GM18508 (cell line): ENCODE data around the gene CC2D2A.

Experiments
- ATAC-seq: cut with Tn5 transposase; IDR thresholded peaks from one replicate; pipeline ENCODE4 v1.9.1; 2021; ENCODE audit warnings: moderate number of reproducible peaks; ENCODE audit not compliant: insufficient read depth, unreplicated experiment

CC2D2A gene

DNA sequence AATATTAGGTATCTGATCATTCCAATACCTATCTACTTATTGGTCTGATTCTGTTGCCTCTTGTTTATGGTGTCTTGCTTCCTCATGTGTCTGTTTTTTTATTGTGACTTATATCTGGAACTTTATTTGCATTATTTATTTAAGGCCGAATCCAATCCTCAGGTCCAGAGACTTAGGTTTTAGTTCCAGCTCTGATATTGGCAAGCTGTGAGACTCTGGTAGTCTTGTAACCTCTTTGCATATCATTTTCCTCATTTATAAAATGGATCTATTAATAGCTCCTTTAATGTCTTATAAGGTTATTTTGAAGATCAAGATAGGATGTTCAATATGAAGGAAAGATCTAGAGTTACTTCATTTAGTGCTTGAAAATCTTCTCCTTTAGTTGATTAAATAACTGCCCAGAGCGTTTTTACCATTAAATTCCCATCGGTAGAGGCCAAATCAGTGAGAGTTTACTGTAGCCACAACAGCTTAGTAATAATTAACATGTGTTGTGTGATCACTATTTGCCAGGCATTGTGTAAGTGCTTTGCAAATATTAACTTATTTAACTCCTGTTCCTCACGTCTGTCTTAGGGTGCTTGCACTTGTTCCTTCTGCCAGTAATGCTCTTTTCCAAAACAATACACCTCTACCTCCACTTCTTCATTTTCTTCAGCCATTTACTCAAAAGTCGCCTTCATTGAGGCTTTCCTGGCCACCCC, 82.2 kb downstream of the CC2D2A start:
- ATAC-seq: no peak

DNA sequence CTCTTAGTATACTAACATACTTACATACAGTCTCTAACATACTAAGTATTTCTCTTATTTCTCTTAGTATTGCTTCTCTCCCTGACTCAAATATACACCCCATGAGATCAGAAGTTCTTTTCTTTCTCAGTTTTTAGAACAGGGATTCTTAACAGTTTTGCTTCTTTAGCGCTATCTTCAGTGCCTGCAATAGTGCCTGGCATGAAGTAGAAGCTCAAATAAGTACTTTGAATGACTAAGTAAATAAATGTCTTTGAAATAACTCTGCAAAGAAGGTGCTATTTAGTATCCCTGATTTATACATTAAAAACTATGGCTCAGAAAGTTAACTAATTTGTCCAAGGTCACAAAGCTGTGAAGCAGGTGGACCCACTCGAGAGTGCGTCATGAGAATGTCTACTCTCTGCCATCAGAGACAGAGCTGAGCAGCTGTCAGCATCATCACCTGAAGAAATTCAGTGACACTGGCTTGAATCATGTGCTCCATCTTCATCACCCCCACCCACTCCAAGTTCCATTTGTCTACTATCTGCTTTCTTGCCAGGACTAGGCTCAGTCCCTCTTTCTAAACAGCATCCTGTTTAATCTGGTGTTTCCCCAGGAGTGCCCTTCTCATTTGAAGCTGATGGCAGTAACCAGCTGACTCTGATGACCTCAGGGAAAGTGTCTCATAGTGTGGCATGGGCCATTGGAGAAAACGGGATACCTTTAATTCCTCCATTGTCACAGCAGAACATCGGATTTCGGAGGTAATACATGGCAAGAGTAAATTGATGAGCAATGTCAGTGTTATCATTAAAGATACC, 83.1 kb downstream of the CC2D2A start:
- no peak for ATAC-seq

DNA sequence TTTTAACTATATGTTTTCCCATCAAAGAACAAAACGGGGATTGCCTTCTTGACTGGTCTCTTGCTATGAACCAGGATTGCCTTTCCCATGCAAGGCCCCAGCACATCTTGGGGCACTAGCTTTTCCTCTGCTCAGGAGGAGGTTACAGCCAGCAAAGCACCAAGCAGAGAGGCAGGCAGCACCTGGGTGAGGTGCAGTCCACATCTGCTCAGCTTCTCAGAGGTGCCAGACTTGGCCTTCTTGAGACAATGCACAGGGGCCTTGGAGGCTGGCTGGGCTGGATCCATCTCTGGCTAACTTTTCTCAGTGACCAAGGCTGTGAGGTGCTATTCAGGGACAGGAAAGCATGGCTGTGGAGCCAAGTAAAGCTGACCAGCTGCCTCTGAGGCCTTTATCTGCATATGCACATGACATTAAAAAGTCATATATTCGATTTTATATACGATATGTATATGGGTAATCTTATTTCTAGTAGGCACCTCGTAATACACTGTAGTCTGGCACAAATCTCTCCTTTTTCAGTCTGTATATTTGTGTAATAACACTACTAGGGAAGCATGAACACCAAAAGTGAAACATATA, 86.9 kb downstream of the CC2D2A start:
- ATAC-seq: no peak

GRCh38 chr4:15557786-15558550, 88.3 kb downstream of the CC2D2A start:
- no peak for ATAC-seq

DNA sequence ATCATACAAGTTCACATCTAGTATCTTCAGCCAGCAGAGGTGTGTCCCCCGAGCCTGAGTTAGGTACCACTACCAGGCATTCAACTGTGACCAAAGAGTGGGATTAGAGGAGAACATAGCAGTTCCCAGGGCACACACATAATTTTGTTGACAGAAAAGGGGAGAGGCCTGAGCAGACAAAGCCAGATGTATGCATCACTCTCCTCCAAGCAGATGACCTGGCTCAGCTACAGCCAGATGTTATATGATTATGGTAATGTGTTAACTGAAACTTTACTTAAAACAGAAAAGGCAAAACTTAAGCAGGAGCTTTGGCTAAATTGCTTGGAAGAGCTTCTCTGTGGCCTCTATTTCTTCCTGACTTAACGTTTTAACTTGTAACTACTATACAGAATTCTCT, 88.9 kb downstream of the CC2D2A start:
- no peak for ATAC-seq

DNA sequence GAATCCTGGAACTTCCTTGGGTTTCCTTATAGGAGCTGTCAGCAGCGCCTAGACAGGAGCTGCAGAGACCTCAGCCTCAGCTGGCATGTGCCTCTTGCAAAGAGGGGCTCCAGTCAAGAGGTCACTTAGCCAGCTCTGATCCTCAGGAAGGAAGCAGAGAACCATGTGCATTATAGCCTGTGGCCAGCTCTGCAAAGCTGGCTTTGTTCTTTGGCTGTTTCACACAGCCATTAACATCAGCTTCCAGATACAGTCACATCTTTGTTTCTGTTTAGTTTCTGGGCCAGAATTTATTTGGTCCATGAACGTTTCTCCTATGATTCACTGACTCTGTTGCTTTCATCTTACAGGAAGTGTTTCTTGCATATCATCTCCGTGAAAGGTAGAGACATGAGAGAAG, 92.4 kb downstream of the CC2D2A start:
- no peak for ATAC-seq

- ATAC-seq: no peak
Measured at GRCh38 chr4:15562623-15563022, 92.9 kb downstream of the CC2D2A start.

DNA sequence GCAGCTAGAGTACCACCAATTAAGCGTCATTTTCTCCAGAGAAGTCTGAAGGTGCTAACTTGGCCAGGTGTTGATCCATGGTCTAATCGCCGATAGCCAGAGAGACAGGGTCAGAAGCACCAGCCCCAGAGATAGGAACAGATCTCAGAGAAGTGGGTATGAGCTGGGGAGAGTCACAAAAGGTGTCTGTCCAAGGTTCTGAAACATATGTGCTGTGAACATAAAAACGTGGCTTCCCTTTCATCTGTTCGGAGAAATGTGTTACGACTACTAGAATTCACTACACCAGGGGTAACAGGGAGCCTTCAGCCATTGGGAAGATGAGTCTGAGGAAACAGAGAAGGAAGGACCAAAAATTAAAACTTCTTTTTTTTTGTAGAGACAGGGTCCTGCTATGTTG, 94.2 kb downstream of the CC2D2A start:
- no peak for ATAC-seq

- ATAC-seq: no peak
Measured at GRCh38 chr4:15568821-15569220, 99.1 kb downstream of the CC2D2A start.

GRCh38 chr4:15569746-15570145, 100.1 kb downstream of the CC2D2A start:
- no peak for ATAC-seq

GRCh38 chr4:15575966-15576365, 106.3 kb downstream of the CC2D2A start:
- ATAC-seq: no peak

GRCh38 chr4:15577508-15577907, 107.8 kb downstream of the CC2D2A start:
- no peak for ATAC-seq

- no peak for ATAC-seq
Measured at GRCh38 chr4:15584785-15585184, 115.1 kb downstream of the CC2D2A start.

DNA sequence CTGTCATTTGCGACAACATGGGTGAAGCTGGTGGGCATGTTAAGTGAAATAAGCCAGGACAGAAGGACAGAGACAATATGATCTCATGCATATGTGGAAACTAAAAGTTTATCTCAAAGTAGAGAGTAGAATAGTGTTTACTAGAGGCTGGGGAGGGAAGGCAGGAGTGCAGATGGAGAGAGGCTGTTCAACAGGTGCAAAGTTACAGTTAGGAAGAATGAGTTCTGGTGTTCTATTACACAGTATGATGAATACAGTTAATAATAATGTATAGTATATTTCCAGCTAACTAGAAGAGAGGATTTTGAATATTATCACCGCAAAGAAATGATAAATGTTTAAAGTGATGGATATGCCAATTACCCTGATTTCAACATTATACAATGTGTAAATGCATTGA, 115.6 kb downstream of the CC2D2A start:
- no peak for ATAC-seq

- no peak for ATAC-seq
Measured at GRCh38 chr4:15586066-15586465, 116.4 kb downstream of the CC2D2A start.

- no peak for ATAC-seq
Measured at GRCh38 chr4:15587649-15588048, 118.0 kb downstream of the CC2D2A start.

DNA sequence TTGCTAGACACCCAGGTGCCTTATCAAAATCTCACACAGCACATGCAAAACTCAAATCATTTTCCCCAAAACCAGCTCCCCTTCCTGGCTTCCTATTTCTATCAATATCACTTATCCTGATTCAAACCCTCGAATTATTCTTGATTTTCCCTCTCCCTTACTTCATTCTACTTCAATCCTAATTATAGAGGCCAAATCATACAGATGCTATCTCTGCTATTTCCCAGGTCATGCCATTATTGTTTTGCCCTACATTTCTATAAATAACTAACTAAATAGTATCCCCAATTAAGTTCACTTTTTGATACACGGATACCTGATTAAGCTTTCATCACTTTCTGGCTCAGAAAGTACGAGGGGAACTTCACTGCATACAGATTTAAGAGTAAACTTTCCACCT, 123.1 kb downstream of the CC2D2A start:
- ATAC-seq: no peak

- no peak for ATAC-seq
Measured at GRCh38 chr4:15598644-15599043, 129.0 kb downstream of the CC2D2A start.

DNA sequence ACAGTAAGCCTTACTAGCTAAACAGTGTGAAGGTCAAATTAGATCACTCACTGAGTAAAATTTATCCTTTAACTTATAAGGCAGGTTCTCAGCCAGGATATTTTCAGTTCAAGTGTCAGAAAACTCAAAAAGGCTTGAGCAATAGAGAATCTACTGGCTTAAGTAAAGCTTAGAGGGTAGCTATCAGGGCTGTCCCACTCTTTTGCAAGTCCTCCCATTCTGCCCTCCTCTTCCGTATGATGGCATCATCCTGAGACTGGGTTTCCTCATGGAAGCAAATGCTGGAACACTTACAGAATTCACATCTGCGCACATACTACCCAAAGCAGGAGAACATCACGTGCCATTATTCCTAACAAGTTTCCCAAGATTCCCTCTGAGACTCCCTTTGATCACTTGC, 130.5 kb downstream of the CC2D2A start:
- no peak for ATAC-seq

GRCh38 chr4:15601862-15602261, 132.2 kb downstream of the CC2D2A start:
- no peak for ATAC-seq

DNA sequence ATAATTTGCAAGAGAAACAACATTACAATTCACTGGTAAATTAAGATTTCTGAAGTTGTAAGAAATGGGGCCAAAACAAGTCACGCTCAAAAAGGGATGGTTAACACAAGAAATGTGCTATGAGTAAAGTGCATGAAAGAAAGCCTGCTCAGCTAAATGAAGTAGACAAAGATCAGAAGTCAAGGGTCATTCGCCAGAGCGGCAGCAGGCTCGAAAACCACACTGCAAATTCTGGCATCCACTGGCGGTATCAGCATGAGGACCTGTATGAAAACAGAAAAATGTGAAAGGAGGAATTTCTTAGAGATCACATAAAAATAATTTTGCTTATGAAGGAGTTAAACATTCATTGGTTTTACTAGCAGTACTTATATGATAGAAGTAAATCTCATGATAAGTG, 135.9 kb downstream of the CC2D2A start:
- ATAC-seq: no peak
